SK-N-SH (cell line): ENCODE data around the gene TMEM60. TPM values are rescaled to one million over a fixed set of nuclear protein-coding genes. Genes with fewer than 3 reads are reported as not detected.
"Not testable (repeated sequence)": the region's sequence is repeated elsewhere in the genome, so short reads cannot be mapped to it uniquely, and the experiment has no call there.

Experiments
- CTCF ChIA-PET: fragments of 300-600, 350-600 bp; formaldehyde crosslinking; extraction: SDS; loops from one replicate; lab custom pipeline; 2021; lab: Yijun Ruan, JAX
- POLR2A ChIA-PET: fragments of 350-600 bp; sonication (Branson Sonifier 250); formaldehyde crosslinking; extraction: SDS; loops from one replicate; lab custom pipeline; 2020; ENCODE audit warnings: antibody characterized with exemption, inconsistent platforms; lab: Yijun Ruan, JAX
- DNase-seq: peaks from one replicate; pipeline ENCODE4 v3.0.0; 2012
- H2AFZ ChIP-seq: fragments of 200-600 bp; sonication (generic); 2 replicates; pipeline ENCODE4 v1.8.1; 2016; ENCODE audit warnings: antibody characterized with exemption, mild to moderate bottlenecking, low read depth
- H3F3A ChIP-seq: fragments of 200-600 bp; sonication (generic); replicated peaks from 2 replicates; pipeline ENCODE3; 2016; ENCODE audit warnings: antibody characterized with exemption, mild to moderate bottlenecking; ENCODE audit not compliant: insufficient read depth
- H3K27ac ChIP-seq, 2 experiments: fragments of 200-500 bp in 1 of 2; fragments of 200-600 bp in 1 of 2; sonication (Bioruptor generic) in 1 of 2; sonication (generic), shearing (Covaris generic) in 1 of 2; 2 replicates each; pipeline versions ENCODE4 v1.5.1 to v1.6.1; 2014 to 2016; ENCODE audit warnings: low read depth in 2 of 2, inconsistent platforms in 1 of 2, low read length in 1 of 2, mild to moderate bottlenecking in 1 of 2, mixed read lengths in 1 of 2
- H3K27me3 ChIP-seq: fragments of 200-600 bp; sonication (generic), shearing (Covaris generic); 2 replicates; pipeline ENCODE4 v1.6.1; 2016; ENCODE audit warnings: mixed run types; ENCODE audit not compliant: insufficient read depth
- H3K36me3 ChIP-seq, 2 experiments: fragments of 200-500 bp in 1 of 2; fragments of 200-600 bp in 1 of 2; sonication (Bioruptor generic) in 1 of 2; sonication (generic) in 1 of 2; replicated peaks in 1 of 2; 2 replicates each; pipeline versions ENCODE3 to v1.5.1; 2014 to 2016; ENCODE audit warnings: low read length in 1 of 2, mild to moderate bottlenecking in 1 of 2; ENCODE audit not compliant: insufficient read depth in 2 of 2, control insufficient read depth in 1 of 2
- H3K4me1 ChIP-seq, 2 experiments: fragments of 200-500 bp in 1 of 2; fragments of 200-600 bp in 1 of 2; sonication (Bioruptor generic) in 1 of 2; sonication (generic), shearing (Covaris generic) in 1 of 2; 2 replicates each; pipeline versions ENCODE4 v1.5.1 to v1.6.1; 2014 to 2016; ENCODE audit warnings: low read depth in 1 of 2, low read length in 1 of 2, mixed run types in 1 of 2; ENCODE audit not compliant: insufficient read depth in 2 of 2, control insufficient read depth in 1 of 2
- H3K4me2 ChIP-seq: fragments of 200-600 bp; sonication (generic), shearing (Covaris generic); 2 replicates; pipeline ENCODE4 v1.6.1; 2017; ENCODE audit warnings: mixed run types
- H3K4me3 ChIP-seq, 2 experiments: fragments of 200-500 bp in 1 of 2; fragments of 200-600 bp in 1 of 2; sonication (Bioruptor generic) in 1 of 2; sonication (generic), shearing (Covaris generic) in 1 of 2; 2 replicates each; pipeline versions ENCODE4 v1.5.1 to v1.8.1; 2014 to 2016; ENCODE audit warnings: low read depth in 2 of 2, inconsistent platforms in 1 of 2, low read length in 1 of 2, mild to moderate bottlenecking in 1 of 2, mixed read lengths in 1 of 2, moderate library complexity in 1 of 2
- H3K79me2 ChIP-seq: fragments of 200-600 bp; sonication (generic); 2 replicates; pipeline ENCODE4 v1.8.1; 2017; ENCODE audit warnings: mild to moderate bottlenecking; ENCODE audit not compliant: insufficient read depth
- H3K9ac ChIP-seq: fragments of 200-600 bp; sonication (generic); 2 replicates; pipeline ENCODE4 v1.6.1; 2017; ENCODE audit warnings: mixed run types
- H3K9me2 ChIP-seq: fragments of 200-600 bp; sonication (generic); 2 replicates; pipeline ENCODE4 v1.6.1; 2017; ENCODE audit warnings: mixed run types
- H3K9me3 ChIP-seq: fragments of 200-600 bp; sonication (generic); 2 replicates; pipeline ENCODE4 v1.6.1; 2017; ENCODE audit warnings: mixed run types, mild to moderate bottlenecking, moderate library complexity
- H4K20me1 ChIP-seq: fragments of 200-600 bp; sonication (generic); 2 replicates; pipeline ENCODE4 v1.6.1; 2017; ENCODE audit warnings: mild to moderate bottlenecking, mixed run types; ENCODE audit not compliant: insufficient read depth
- CHD2 ChIP-seq: fragments of 150-350 bp; IDR thresholded peaks from 2 replicates; pipeline ENCODE4 v1.6.1; 2018; ENCODE audit warnings: low read length; ENCODE audit not compliant: partially characterized antibody
- ELF1 ChIP-seq: IDR thresholded peaks from 2 replicates; pipeline ENCODE4 v1.4.0; 2012
- EP300 ChIP-seq, 2 experiments: IDR thresholded peaks; 2 replicates each; pipeline versions ENCODE4 v1.4.0 to v1.6.1; 2012; ENCODE audit warnings: borderline replicate concordance in 1 of 2, low read depth in 1 of 2, low read length in 1 of 2
- EZH2phosphoT487 ChIP-seq: fragments of 200-600 bp; sonication (generic); IDR thresholded peaks from 2 replicates; pipeline ENCODE4 v1.6.1; 2017; ENCODE audit warnings: low read depth, mixed run types, mild to moderate bottlenecking, antibody characterized with exemption, moderate library complexity, borderline replicate concordance
- FOSL2 ChIP-seq: IDR thresholded peaks from 2 replicates; pipeline ENCODE4 v1.4.0; 2012; ENCODE audit warnings: low read depth, mild to moderate bottlenecking, moderate library complexity, borderline replicate concordance
- FOXJ3 ChIP-seq: sonication (generic); formaldehyde crosslinking; IDR thresholded peaks from 2 replicates; pipeline ENCODE4 v1.5.1; 2020; ENCODE audit warnings: mild to moderate bottlenecking, missing genetic modification reagents
- GABPA ChIP-seq: IDR thresholded peaks from 2 replicates; pipeline ENCODE4 v1.4.0; 2012; ENCODE audit warnings: low read depth, mild to moderate bottlenecking
- GATA2 ChIP-seq: sonication (generic); formaldehyde crosslinking; IDR thresholded peaks from 2 replicates; pipeline ENCODE4 v1.5.0; 2020; ENCODE audit warnings: mild to moderate bottlenecking, missing genetic modification reagents
- MEF2A ChIP-seq: IDR thresholded peaks from 2 replicates; pipeline ENCODE4 v1.4.0; 2012; ENCODE audit warnings: low read depth, borderline replicate concordance
- MXI1 ChIP-seq: IDR thresholded peaks from 2 replicates; pipeline ENCODE4 v1.6.1; 2012; ENCODE audit warnings: mild to moderate bottlenecking, low read depth, low read length, improper control_type of control experiment
- POLR2AphosphoS5 ChIP-seq: IDR thresholded peaks from 2 replicates; pipeline ENCODE4 v1.6.1; 2012; ENCODE audit warnings: low read depth, low read length
- RXRA ChIP-seq: IDR thresholded peaks from 2 replicates; pipeline ENCODE4 v1.4.0; 2012; ENCODE audit warnings: low read depth, mild to moderate bottlenecking, borderline replicate concordance
- TAF1 ChIP-seq: IDR thresholded peaks from 2 replicates; pipeline ENCODE4 v1.6.1; 2012; ENCODE audit warnings: low read depth, mild to moderate bottlenecking, low read length, moderate library complexity, borderline replicate concordance
- TCF12 ChIP-seq: IDR thresholded peaks from 2 replicates; pipeline ENCODE4 v1.4.0; 2012
- WGBS: methylation state at CpG from one replicate; pipeline ENCODE4 v1.1.6; 2017; ENCODE audit warnings: low lambda C conversion rate; 5-methylcytosine and 5-hydroxymethylcytosine counted together
- polyA plus RNA-seq, 3 experiments: library from polyadenylated mRNA; depleted of rRNA; stranded (reverse); fragments of >200 nt; gene quantifications; 2 replicates each; pipeline ENCODE4 v1.2.3, GENCODE V29; 2012
- TF ChIP-seq, protein P1 (sequence below): IDR thresholded peaks from 2 replicates; pipeline ENCODE4 v1.4.0; 2012; ENCODE audit warnings: low read depth
- TF ChIP-seq, protein P2 (sequence below): fragments of 150-350 bp; IDR thresholded peaks from 2 replicates; pipeline ENCODE4 v1.6.1; 2017; ENCODE audit warnings: antibody characterized with exemption, low read length, low read depth, borderline replicate concordance
- TF ChIP-seq, protein P3 (sequence below): fragments of 200-600 bp; sonication (generic); IDR thresholded peaks from 2 replicates; pipeline ENCODE4 v1.6.1; 2017; ENCODE audit warnings: antibody characterized with exemption, mild to moderate bottlenecking, moderate library complexity

TMEM60 gene
- polyA plus RNA-seq, 1 of the 3 experiments (the other 2 are of a cell fraction), result 24.8 TPM

DNA sequence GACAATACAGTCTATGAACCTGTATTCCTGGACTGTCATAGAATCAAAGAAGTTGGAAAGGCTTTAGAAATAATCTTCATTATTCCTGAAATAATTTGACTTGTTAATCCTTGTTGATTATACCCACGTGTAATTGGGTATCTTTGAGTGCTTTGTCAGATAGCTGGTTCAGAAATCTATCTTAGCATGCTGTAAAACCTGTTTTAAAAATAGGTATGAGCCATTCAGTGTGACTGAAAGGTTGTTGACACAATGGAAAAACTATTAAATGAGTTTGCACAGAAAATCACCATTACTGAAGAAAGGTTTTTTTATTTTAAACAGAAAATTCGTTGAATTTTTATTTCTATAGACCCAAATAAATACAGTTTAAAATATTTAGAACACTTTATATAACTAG lies 39.0 kb upstream of the TMEM60 start:
- H4K20me1 ChIP-seq, result no peaks in the 10 kb centered on the region
- no peaks in the 10 kb centered on the region for H3K9me2 ChIP-seq
- H3K9me3 ChIP-seq, result no peaks in the 10 kb centered on the region
- no peak for DNase-seq
- no peaks in the 10 kb centered on the region for H3K27me3 ChIP-seq
- no peak overlapping the region for H3K9ac ChIP-seq
- peaks cover 0 to 6% of the 10 kb centered on the region in 2 experiments; a peak in 3 of 4 replicates for H3K4me1 ChIP-seq
- H3K4me3 ChIP-seq, result no peak overlapping the region
- TF ChIP-seq GATA2 (CRISPR knock-in tag) (no peak), ELF1 (no peak), EP300 (IDR thresholded peaks at IDR 0.05; ENCODE audit: borderline replicate concordance in 1 of 2, low read depth in 1 of 2, low read length in 1 of 2) (no peak), TCF12 (no peak), CHD2 (no peak), MEF2A (no peak), FOSL2 (no peak), TAF1 (no peak), GABPA (no peak), POLR2AphosphoS5 (no peak), EZH2phosphoT487 (no peak), RXRA (no peak), FOXJ3 (CRISPR knock-in tag) (no peak), MXI1 (no peak)
- TF ChIP-seq, protein P1, sequence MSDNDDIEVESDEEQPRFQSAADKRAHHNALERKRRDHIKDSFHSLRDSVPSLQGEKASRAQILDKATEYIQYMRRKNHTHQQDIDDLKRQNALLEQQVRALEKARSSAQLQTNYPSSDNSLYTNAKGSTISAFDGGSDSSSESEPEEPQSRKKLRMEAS, result no peak
- TF ChIP-seq, protein P2, sequence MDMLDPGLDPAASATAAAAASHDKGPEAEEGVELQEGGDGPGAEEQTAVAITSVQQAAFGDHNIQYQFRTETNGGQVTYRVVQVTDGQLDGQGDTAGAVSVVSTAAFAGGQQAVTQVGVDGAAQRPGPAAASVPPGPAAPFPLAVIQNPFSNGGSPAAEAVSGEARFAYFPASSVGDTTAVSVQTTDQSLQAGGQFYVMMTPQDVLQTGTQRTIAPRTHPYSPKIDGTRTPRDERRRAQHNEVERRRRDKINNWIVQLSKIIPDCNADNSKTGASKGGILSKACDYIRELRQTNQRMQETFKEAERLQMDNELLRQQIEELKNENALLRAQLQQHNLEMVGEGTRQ, result no peak
- TF ChIP-seq, protein P3, sequence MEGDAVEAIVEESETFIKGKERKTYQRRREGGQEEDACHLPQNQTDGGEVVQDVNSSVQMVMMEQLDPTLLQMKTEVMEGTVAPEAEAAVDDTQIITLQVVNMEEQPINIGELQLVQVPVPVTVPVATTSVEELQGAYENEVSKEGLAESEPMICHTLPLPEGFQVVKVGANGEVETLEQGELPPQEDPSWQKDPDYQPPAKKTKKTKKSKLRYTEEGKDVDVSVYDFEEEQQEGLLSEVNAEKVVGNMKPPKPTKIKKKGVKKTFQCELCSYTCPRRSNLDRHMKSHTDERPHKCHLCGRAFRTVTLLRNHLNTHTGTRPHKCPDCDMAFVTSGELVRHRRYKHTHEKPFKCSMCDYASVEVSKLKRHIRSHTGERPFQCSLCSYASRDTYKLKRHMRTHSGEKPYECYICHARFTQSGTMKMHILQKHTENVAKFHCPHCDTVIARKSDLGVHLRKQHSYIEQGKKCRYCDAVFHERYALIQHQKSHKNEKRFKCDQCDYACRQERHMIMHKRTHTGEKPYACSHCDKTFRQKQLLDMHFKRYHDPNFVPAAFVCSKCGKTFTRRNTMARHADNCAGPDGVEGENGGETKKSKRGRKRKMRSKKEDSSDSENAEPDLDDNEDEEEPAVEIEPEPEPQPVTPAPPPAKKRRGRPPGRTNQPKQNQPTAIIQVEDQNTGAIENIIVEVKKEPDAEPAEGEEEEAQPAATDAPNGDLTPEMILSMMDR, result no peak
- ChIA-PET CTCF (interaction anchor here (1.4 kb wide), 1 partner anchor 77 kb away, joined by 3 read pairs; no protein-coding TSS in a partner anchor), POLR2A (no interaction called here)
- 60% methylated on average over 2 of the region's 2 CpGs for WGBS
- no peak overlapping the region for H3K27ac ChIP-seq
- H3K4me2 ChIP-seq, result no peak overlapping the region
- H3K36me3 ChIP-seq, result peaks cover 0 to 4% of the 10 kb centered on the region in 2 experiments
- no peak overlapping the region for H2AFZ ChIP-seq
- H3K79me2 ChIP-seq, result peaks cover 33% of the 10 kb centered on the region
- H3F3A ChIP-seq, result peaks cover 5% of the 10 kb centered on the region

DNA sequence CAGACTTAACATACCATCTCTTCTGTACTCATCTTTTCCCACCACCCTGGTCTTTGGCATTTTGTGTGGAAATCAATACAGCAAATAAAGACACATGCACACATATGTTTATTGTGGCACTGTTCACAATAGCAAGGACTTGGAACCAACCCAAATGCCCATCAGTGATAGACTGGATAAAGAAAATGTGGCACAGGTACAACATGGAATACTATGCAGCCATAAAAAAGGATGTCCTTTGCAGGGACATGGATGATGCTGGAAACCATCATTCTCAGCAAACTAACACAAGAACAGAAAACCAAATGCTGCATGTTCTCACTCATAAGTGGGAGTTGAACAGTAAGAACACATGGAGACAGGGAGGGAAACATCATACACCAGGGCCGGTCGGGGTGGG lies 38.2 kb upstream of the TMEM60 start:
- H3K27me3 ChIP-seq, H3K27ac ChIP-seq, H3K36me3 ChIP-seq, H4K20me1 ChIP-seq, H3K4me1 ChIP-seq, H3K9me2 ChIP-seq, H2AFZ ChIP-seq, H3F3A ChIP-seq, H3K4me3 ChIP-seq, H3K9me3 ChIP-seq, DNase-seq, H3K9ac ChIP-seq, H3K4me2 ChIP-seq, POLR2A ChIA-PET: not testable (repeated sequence)
- WGBS, result 98% methylated on average over 2 of the region's 2 CpGs
- CTCF ChIA-PET, result interaction anchor here (1.4 kb wide), 1 partner anchor 77 kb away, joined by 3 read pairs; no protein-coding TSS in a partner anchor
- H3K79me2 ChIP-seq, result peaks cover 33% of the 10 kb centered on the region
